Astrocyte (in vitro differentiated cells and primary cell): Measurements from ENCODE around the gene SPDYE16. TPM values are rescaled to one million over a fixed set of nuclear protein-coding genes. Genes with fewer than 3 reads are reported as not detected.
"Not testable (repeated sequence)": the region's sequence is repeated elsewhere in the genome, so short reads cannot be mapped to it uniquely, and the experiment has no call there.

Source experiments
- DNase-seq: peaks from one replicate; pipeline ENCODE4 v3.0.0-alpha.2; 2010; ENCODE audit warnings: low read depth
- FAIRE-seq: peaks from 2 replicates; lab custom pipeline; 2011; peaks lifted over from hg19 to GRCh38; lab: Jason Lieb, UNC
- H2AFZ ChIP-seq: 2 replicates; pipeline ENCODE4 v1.6.0; 2012; ENCODE audit warnings: low read depth, low read length, inconsistent platforms
- H3K27ac ChIP-seq: 2 replicates; pipeline ENCODE4 v1.5.1; 2011; ENCODE audit warnings: low read depth, low read length, inconsistent platforms
- H3K27me3 ChIP-seq: 2 replicates; pipeline ENCODE4 v1.6.0; 2011; ENCODE audit warnings: low read length, inconsistent platforms; ENCODE audit not compliant: insufficient read depth
- H3K36me3 ChIP-seq: 2 replicates; pipeline ENCODE4 v1.5.1; 2011; ENCODE audit warnings: low read length, inconsistent platforms; ENCODE audit not compliant: insufficient read depth
- H3K4me1 ChIP-seq: 2 replicates; pipeline ENCODE4 v1.5.1; 2011; ENCODE audit warnings: low read length, inconsistent platforms; ENCODE audit not compliant: insufficient read depth
- H3K4me2 ChIP-seq: 2 replicates; pipeline ENCODE4 v1.6.0; 2012; ENCODE audit warnings: low read length, inconsistent platforms
- H3K4me3 ChIP-seq: 2 replicates; pipeline ENCODE4 v1.5.1; 2011; ENCODE audit warnings: low read depth, mild to moderate bottlenecking, low read length, inconsistent platforms; ENCODE audit not compliant: insufficient read depth
- H3K79me2 ChIP-seq: 2 replicates; pipeline ENCODE4 v1.6.0; 2012; ENCODE audit warnings: mild to moderate bottlenecking, low read length, inconsistent platforms; ENCODE audit not compliant: insufficient read depth
- H3K9ac ChIP-seq: 2 replicates; pipeline ENCODE4 v1.6.0; 2012; ENCODE audit warnings: mild to moderate bottlenecking, low read length, inconsistent platforms
- H3K9me3 ChIP-seq: 2 replicates; pipeline ENCODE4 v1.5.1; 2012; ENCODE audit warnings: low read depth, mild to moderate bottlenecking, low read length, inconsistent platforms; ENCODE audit not compliant: insufficient read depth
- H4K20me1 ChIP-seq: 2 replicates; pipeline ENCODE4 v1.6.0; 2012; ENCODE audit warnings: low read length, inconsistent platforms; ENCODE audit not compliant: insufficient read depth
- H3K27ac Mint-ChIP-seq: one replicate; pipeline ENCODE4 v1.8.0; 2021; ENCODE audit warnings: mild to moderate bottlenecking, mixed read lengths; ENCODE audit not compliant: unreplicated experiment
- H3K27me3 Mint-ChIP-seq: one replicate; pipeline ENCODE4 v1.8.0; 2021; ENCODE audit warnings: low read depth, mixed read lengths; ENCODE audit not compliant: unreplicated experiment
- H3K36me3 Mint-ChIP-seq: one replicate; pipeline ENCODE4 v1.8.0; 2021; ENCODE audit warnings: low read depth, mixed read lengths; ENCODE audit not compliant: unreplicated experiment
- H3K4me1 Mint-ChIP-seq: one replicate; pipeline ENCODE4 v1.8.0; 2021; ENCODE audit warnings: low read depth, mixed read lengths; ENCODE audit not compliant: unreplicated experiment
- H3K4me3 Mint-ChIP-seq: one replicate; pipeline ENCODE4 v1.8.0; 2021; ENCODE audit warnings: mild to moderate bottlenecking, moderate library complexity, mixed read lengths; ENCODE audit not compliant: unreplicated experiment
- H3K9me3 Mint-ChIP-seq: one replicate; pipeline ENCODE4 v1.8.0; 2021; ENCODE audit warnings: mild to moderate bottlenecking, mixed read lengths; ENCODE audit not compliant: unreplicated experiment
- total RNA-seq: library from RNA; stranded (reverse); gene quantifications from 2 replicates; pipeline ENCODE4 v1.2.1, GENCODE V29; 2021

The SPDYE16 gene
- total RNA-seq, 1 donor from 2014 or later, result not detected

GRCh38 chr7:76495717-76496116 lies 47.4 kb downstream of the SPDYE16 start:
- not testable (repeated sequence) for H3K27ac ChIP-seq, H3K79me2 ChIP-seq, H4K20me1 ChIP-seq, H3K9ac ChIP-seq, H3K36me3 Mint-ChIP-seq, FAIRE-seq, H3K4me1 Mint-ChIP-seq, H3K27ac Mint-ChIP-seq, H3K4me3 ChIP-seq, H3K36me3 ChIP-seq, H3K9me3 ChIP-seq, H3K27me3 Mint-ChIP-seq, H3K4me3 Mint-ChIP-seq, H3K9me3 Mint-ChIP-seq, H2AFZ ChIP-seq, H3K4me1 ChIP-seq, H3K4me2 ChIP-seq, H3K27me3 ChIP-seq, DNase-seq

GRCh38 chr7:76492139-76492538 lies 51.0 kb downstream of the SPDYE16 start:
- not testable (repeated sequence) for H3K4me3 Mint-ChIP-seq, H3K4me1 Mint-ChIP-seq, FAIRE-seq

GRCh38 chr7:76487969-76488368 lies 55.1 kb downstream of the SPDYE16 start:
- H3K4me1 Mint-ChIP-seq, FAIRE-seq, H3K4me3 Mint-ChIP-seq, H3K9me3 Mint-ChIP-seq, H3K36me3 Mint-ChIP-seq, DNase-seq, H3K9me3 ChIP-seq, H3K4me1 ChIP-seq, H3K4me2 ChIP-seq, H3K27ac ChIP-seq, H3K27me3 Mint-ChIP-seq, H2AFZ ChIP-seq, H3K4me3 ChIP-seq, H3K27ac Mint-ChIP-seq, H3K27me3 ChIP-seq, H3K79me2 ChIP-seq, H3K36me3 ChIP-seq, H3K9ac ChIP-seq, H4K20me1 ChIP-seq: not testable (repeated sequence)

More at GRCh38 chr7:76492139-76492538, 51.0 kb downstream of the SPDYE16 start:
- not testable (repeated sequence) for H3K36me3 ChIP-seq, H3K4me1 ChIP-seq, H3K27ac ChIP-seq, DNase-seq, H3K27me3 Mint-ChIP-seq, H4K20me1 ChIP-seq, H3K9me3 ChIP-seq, H3K4me3 ChIP-seq, H2AFZ ChIP-seq, H3K79me2 ChIP-seq, H3K27me3 ChIP-seq, H3K4me2 ChIP-seq, H3K27ac Mint-ChIP-seq, H3K9me3 Mint-ChIP-seq, H3K36me3 Mint-ChIP-seq, H3K9ac ChIP-seq

- H3K27ac ChIP-seq, H3K79me2 ChIP-seq, H2AFZ ChIP-seq, DNase-seq, H3K9me3 ChIP-seq, H4K20me1 ChIP-seq, H3K4me2 ChIP-seq, H3K27me3 ChIP-seq, H3K9ac ChIP-seq, H3K4me3 ChIP-seq, H3K4me1 Mint-ChIP-seq, H3K9me3 Mint-ChIP-seq, H3K36me3 Mint-ChIP-seq, H3K4me3 Mint-ChIP-seq, FAIRE-seq, H3K4me1 ChIP-seq, H3K27ac Mint-ChIP-seq, H3K27me3 Mint-ChIP-seq, H3K36me3 ChIP-seq: not testable (repeated sequence)
These were observed 56.5 kb downstream of the SPDYE16 start for GRCh38 chr7:76486618-76487017.

- H3K4me3 ChIP-seq, H3K79me2 ChIP-seq, H3K27me3 ChIP-seq, H3K36me3 ChIP-seq, H3K4me2 ChIP-seq, H3K9ac ChIP-seq, H3K4me1 ChIP-seq, FAIRE-seq, DNase-seq, H3K9me3 Mint-ChIP-seq, H3K9me3 ChIP-seq, H3K36me3 Mint-ChIP-seq, H4K20me1 ChIP-seq, H3K27ac Mint-ChIP-seq, H3K4me1 Mint-ChIP-seq, H2AFZ ChIP-seq, H3K27me3 Mint-ChIP-seq, H3K4me3 Mint-ChIP-seq, H3K27ac ChIP-seq: not testable (repeated sequence)
These were observed 57.1 kb downstream of the SPDYE16 start for GRCh38 chr7:76485822-76486610.

- not testable (repeated sequence) for H3K27me3 ChIP-seq, DNase-seq, H3K36me3 Mint-ChIP-seq, FAIRE-seq, H3K36me3 ChIP-seq, H3K27me3 Mint-ChIP-seq, H3K9me3 Mint-ChIP-seq, H3K4me3 Mint-ChIP-seq, H3K79me2 ChIP-seq, H3K4me2 ChIP-seq, H3K27ac Mint-ChIP-seq, H3K9me3 ChIP-seq, H4K20me1 ChIP-seq, H3K4me3 ChIP-seq, H3K27ac ChIP-seq, H2AFZ ChIP-seq, H3K4me1 ChIP-seq, H3K9ac ChIP-seq, H3K4me1 Mint-ChIP-seq
These were observed 58.6 kb downstream of the SPDYE16 start for GRCh38 chr7:76484456-76484855.
